Endothelial cell (in vitro differentiated cells): ENCODE results near the gene DAZL. TPM values are rescaled to one million over a fixed set of nuclear protein-coding genes. Genes with fewer than 3 reads are reported as not detected.

Experiments
- DNase-seq: peaks from one replicate; pipeline ENCODE4 v3.0.0; 2021; ENCODE audit warnings: low spot score
- H3K27ac Mint-ChIP-seq: one replicate; pipeline ENCODE4 v1.8.0; 2021; ENCODE audit warnings: mixed read lengths, inconsistent platforms; ENCODE audit not compliant: unreplicated experiment
- H3K27me3 Mint-ChIP-seq: one replicate; pipeline ENCODE4 v1.8.0; 2021; ENCODE audit warnings: mild to moderate bottlenecking, moderate library complexity, mixed read lengths, inconsistent platforms; ENCODE audit not compliant: unreplicated experiment
- H3K36me3 Mint-ChIP-seq: one replicate; pipeline ENCODE4 v1.8.0; 2021; ENCODE audit warnings: mild to moderate bottlenecking, low read depth, mixed read lengths, inconsistent platforms; ENCODE audit not compliant: unreplicated experiment
- H3K4me1 Mint-ChIP-seq: one replicate; pipeline ENCODE4 v1.8.0; 2021; ENCODE audit warnings: mild to moderate bottlenecking, mixed read lengths, inconsistent platforms; ENCODE audit not compliant: unreplicated experiment
- H3K4me3 Mint-ChIP-seq: one replicate; pipeline ENCODE4 v1.8.0; 2021; ENCODE audit warnings: mild to moderate bottlenecking, mixed read lengths, inconsistent platforms; ENCODE audit not compliant: unreplicated experiment
- H3K9me3 Mint-ChIP-seq: one replicate; pipeline ENCODE4 v1.8.0; 2021; ENCODE audit warnings: mixed read lengths, inconsistent platforms; ENCODE audit not compliant: unreplicated experiment
- long read RNA-seq: library from polyadenylated mRNA; unstranded; transcript quantifications from one replicate; pipeline ENCODE4 v2.0.0, GENCODE V29; 2020; ENCODE audit not compliant: unreplicated experiment
- total RNA-seq: library from RNA; stranded (reverse); fragmentation: NEBNext Ultra II Directional; extraction: Animal tissue kit (Norgen Biotek cat#: 25700); gene quantifications from one replicate; pipeline ENCODE4 v1.2.1, GENCODE V29; 2021; ENCODE audit not compliant: unreplicated experiment
- TF ChIP-seq, protein P1 (sequence below): fragments of 200-600 bp; sonication (generic); IDR thresholded peaks from one replicate; pipeline ENCODE4 v1.5.0; 2021; ENCODE audit warnings: antibody characterized with exemption; ENCODE audit not compliant: unreplicated experiment

The DAZL gene, protein sequence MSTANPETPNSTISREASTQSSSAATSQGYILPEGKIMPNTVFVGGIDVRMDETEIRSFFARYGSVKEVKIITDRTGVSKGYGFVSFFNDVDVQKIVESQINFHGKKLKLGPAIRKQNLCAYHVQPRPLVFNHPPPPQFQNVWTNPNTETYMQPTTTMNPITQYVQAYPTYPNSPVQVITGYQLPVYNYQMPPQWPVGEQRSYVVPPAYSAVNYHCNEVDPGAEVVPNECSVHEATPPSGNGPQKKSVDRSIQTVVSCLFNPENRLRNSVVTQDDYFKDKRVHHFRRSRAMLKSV
- 0.33 TPM for total RNA-seq
- long read RNA-seq = 0 reads

DNA sequence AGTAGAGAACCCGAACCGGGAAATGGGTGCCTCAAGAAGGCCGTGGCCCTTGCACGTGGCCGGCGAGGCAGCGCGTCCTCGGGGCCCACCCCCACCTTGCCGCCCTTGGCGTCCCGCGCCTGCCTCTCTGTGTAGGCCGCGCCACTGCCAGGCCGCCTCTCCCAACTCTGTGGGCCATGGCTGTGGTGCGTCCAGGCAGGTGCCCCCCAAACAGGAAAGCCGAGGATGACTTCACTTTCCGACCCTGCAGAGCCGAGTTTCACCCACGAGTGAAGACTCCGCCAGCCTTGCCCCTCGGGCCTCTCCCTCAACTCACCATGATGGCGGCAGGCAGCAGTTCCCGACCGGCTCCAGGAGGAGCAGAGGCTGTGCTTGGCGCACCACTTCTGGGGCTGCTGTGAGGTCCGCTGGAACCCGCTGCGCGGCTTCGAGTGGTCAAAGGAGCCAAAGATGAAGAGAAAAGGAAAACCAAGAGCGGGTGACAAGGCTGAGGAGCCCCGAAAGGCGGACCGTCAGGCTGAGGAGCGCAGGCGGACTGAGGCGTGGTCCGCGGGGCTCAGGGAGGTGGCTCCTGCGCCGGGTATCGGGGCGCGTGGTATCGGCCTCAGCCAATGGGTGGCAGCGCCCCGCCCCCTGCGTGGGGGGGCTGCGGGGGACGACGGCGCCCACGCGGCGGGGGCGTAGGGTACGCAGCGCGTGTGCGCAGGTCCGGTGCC lies at the start of gene DAZL:
Gene DAZL, minus strand, starts transcription at position 537 of the 716 bp plus-strand sequence. Its CDS starts 218 bp downstream, at position 319.
- Mint-ChIP-seq H3K36me3 (peaks cover 3% of the 10 kb centered on the region), H3K4me3 (no peak within 1 kb of the TSS), H3K27me3 (peaks cover 4% of the 10 kb centered on the region), H3K4me1 (peaks cover 7% of the 10 kb centered on the region), H3K27ac (peak within 1 kb of the TSS; percentile 53), H3K9me3 (no peaks in the 10 kb centered on the region)
- TF ChIP-seq, protein P1, sequence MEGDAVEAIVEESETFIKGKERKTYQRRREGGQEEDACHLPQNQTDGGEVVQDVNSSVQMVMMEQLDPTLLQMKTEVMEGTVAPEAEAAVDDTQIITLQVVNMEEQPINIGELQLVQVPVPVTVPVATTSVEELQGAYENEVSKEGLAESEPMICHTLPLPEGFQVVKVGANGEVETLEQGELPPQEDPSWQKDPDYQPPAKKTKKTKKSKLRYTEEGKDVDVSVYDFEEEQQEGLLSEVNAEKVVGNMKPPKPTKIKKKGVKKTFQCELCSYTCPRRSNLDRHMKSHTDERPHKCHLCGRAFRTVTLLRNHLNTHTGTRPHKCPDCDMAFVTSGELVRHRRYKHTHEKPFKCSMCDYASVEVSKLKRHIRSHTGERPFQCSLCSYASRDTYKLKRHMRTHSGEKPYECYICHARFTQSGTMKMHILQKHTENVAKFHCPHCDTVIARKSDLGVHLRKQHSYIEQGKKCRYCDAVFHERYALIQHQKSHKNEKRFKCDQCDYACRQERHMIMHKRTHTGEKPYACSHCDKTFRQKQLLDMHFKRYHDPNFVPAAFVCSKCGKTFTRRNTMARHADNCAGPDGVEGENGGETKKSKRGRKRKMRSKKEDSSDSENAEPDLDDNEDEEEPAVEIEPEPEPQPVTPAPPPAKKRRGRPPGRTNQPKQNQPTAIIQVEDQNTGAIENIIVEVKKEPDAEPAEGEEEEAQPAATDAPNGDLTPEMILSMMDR = no peak
- DNase-seq = no peak

DNA sequence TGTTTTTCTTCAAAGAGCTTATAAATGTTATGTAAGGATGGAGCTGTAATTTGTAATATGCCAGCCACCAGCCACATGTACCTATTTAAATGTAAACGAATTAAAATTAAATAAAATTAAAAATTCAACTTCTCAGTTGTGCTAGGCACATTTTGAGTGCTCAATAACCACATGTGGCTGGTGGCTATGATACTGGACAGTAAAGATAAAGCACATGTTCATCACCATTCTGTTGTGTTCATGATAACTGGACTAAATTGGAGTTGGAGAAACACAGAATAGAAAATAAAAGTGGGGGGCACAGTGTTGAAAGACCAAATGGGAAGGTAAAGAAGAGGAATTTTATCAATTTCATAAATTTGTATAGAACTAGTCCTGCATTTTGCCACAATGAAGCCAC lies 49.8 kb upstream of the DAZL start:
- H3K27ac Mint-ChIP-seq = no peak overlapping the region
- H3K27me3 Mint-ChIP-seq = no peaks in the 10 kb centered on the region
- peaks cover 4% of the 10 kb centered on the region for H3K4me1 Mint-ChIP-seq
- H3K9me3 Mint-ChIP-seq = no peaks in the 10 kb centered on the region
- no peak for DNase-seq
- TF ChIP-seq, protein P1 = no peak
- H3K4me3 Mint-ChIP-seq = no peak overlapping the region
- no peaks in the 10 kb centered on the region for H3K36me3 Mint-ChIP-seq

GRCh38 chr3:16653712-16654111 lies 48.5 kb upstream of the DAZL start:
- H3K27ac Mint-ChIP-seq = no peak overlapping the region
- H3K36me3 Mint-ChIP-seq = no peaks in the 10 kb centered on the region
- TF ChIP-seq, protein P1 = no peak
- H3K4me3 Mint-ChIP-seq = no peak overlapping the region
- peaks cover 4% of the 10 kb centered on the region for H3K4me1 Mint-ChIP-seq
- H3K27me3 Mint-ChIP-seq = no peaks in the 10 kb centered on the region
- no peaks in the 10 kb centered on the region for H3K9me3 Mint-ChIP-seq
- DNase-seq = no peak

- DNase-seq = no peak
- Mint-ChIP-seq H3K27ac (no peak overlapping the region), H3K4me3 (no peak overlapping the region), H3K9me3 (no peaks in the 10 kb centered on the region), H3K36me3 (no peaks in the 10 kb centered on the region), H3K27me3 (no peaks in the 10 kb centered on the region), H3K4me1 (no peaks in the 10 kb centered on the region)
- TF ChIP-seq, protein P1 = no peak
Observed at GRCh38 chr3:16647668-16648067, 42.4 kb upstream of the DAZL start.

DNA sequence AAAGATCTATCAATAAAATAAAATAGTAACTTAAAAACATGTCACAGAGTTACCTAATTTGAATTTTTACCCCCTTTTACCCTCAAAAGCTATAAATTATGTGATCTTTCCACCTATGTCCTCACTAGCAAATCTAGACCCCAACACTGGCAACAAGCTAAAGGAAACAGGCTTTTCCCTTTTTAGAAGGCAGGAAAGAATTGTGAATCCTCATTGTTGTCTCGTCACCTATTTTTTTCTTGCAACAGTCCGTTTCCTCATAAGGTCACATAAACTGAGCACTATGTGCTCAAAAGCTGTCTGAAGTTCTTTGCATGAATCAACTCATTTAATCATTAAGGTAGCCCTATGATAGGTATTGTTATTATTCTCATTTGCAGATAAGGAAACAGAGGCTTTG lies 34.6 kb upstream of the DAZL start:
- Mint-ChIP-seq H3K27ac (peak overlapping the region; percentile 94), H3K4me3 (peak overlapping the region; percentile 61), H3K9me3 (no peaks in the 10 kb centered on the region), H3K36me3 (no peaks in the 10 kb centered on the region), H3K4me1 (peaks cover 19% of the 10 kb centered on the region), H3K27me3 (peaks cover 3% of the 10 kb centered on the region)
- TF ChIP-seq, protein P1 = no peak
- no peak for DNase-seq
